ENCODE results near the gene SYNE3.

Gene SYNE3

DNA sequence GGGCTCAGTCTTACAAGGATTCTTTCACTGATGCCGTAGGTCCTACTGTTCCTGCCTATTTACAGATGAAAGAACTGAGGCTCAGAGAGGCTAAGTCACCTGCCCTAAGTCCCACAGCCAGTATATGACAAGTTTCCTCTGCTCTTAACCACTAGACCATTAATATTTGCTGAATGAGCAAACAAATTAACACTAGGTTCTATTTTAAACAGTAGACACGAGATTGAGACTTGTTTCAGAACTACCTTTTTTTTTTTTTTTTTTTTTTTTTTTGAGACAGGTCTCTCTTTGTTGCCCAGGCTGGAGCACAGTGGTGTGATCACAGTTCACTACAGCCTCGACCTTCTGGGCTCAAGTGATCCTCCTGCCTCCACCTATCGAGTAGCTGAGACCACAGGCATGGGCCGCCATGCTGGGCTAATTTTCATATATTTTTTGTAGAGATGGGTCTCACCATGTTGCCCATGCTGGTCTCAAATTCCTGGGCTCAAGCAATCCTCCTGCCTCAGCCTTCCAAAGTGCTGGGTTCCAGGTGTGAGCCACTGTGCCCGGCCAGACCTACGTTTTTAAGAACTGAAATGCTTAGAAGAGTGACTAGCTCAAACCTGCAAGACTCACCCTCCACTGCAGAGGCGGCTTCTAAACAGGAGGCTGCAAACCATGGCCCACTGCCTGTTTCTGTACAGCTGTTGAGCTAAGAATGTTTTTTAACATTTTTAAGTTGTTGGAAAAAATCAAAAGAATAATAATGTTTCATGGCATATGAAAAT, 12.9 kb downstream of the SYNE3 start:
- no peak for DNase-seq

GRCh38 chr14:95502381-95502950, 14.0 kb downstream of the SYNE3 start:
- no peak for DNase-seq

DNA sequence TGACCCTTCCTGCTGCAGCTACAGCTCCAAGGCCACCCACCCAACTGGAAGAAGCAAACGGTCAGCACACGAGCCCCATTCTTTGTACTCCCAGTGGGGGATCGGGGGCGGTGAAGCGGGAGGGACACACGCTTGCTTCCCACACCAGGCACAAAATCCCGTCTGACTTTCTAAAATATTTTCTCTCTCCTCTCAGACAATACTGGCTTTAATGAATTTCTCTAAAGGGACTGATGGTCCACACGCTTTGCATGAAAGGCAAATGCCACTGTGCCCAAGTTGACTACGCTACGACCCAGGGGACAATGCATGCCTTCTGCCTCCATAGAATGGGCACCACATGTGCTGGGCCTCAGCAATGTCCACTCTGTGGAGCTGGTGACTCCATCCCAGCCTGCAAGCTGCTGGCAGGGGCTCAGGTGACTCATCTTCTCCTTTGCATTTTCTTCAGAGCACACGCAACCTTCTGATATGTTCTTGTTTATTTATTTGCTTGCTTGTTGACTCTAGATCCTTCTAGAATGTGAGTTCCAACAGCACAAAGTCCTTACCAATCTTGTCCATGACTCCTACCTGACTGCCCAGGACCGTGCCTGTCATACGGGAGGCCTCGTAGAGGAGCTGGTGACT, 15.6 kb downstream of the SYNE3 start:
- DNase-seq = no peak

DNA sequence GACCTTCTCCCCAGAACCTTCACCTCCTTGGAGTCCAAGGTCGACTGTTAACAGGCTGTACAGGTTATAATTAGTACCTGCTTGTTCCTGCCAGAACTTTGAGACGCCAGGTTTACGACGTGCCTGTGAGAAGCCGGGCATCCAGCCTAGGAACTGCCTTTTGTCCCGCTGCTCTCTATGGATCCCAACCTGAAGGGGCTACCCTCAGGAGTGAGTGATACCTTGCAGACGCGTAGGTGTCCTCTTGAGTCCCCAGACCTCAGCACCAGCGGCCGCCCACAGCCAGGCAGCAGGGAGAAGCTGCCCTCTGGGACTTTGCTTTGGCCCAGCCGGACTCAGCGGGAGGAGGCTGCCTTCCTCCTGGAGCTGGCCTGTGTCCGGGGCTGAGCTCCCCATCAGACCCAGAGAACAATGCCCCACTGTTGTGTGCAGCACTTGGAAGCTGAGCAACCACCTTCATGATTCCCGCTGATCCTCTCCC, 16.2 kb downstream of the SYNE3 start:
- no peak for DNase-seq

DNA sequence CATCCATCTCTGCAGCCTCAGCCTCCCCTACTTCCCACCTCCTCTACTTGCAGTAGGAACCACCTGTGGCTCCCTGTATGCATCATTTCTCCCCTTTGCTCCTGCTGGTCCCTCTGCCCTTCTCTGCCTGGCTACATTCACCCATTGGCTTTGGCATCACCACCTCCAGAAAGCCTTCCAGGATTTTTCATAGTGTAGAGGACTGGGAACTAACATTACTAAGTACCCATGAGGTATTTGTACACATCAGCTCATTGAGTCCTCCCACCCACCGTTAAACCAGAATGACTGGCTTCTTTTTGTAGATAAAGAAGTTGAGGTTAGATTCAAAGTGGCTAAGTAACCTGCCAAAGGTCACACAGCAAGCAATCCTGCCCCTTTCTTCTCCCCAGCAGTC, 17.1 kb downstream of the SYNE3 start:
- no peak for DNase-seq

- no peak for DNase-seq
Observed at GRCh38 chr14:95498622-95499353, 17.7 kb downstream of the SYNE3 start.

DNA sequence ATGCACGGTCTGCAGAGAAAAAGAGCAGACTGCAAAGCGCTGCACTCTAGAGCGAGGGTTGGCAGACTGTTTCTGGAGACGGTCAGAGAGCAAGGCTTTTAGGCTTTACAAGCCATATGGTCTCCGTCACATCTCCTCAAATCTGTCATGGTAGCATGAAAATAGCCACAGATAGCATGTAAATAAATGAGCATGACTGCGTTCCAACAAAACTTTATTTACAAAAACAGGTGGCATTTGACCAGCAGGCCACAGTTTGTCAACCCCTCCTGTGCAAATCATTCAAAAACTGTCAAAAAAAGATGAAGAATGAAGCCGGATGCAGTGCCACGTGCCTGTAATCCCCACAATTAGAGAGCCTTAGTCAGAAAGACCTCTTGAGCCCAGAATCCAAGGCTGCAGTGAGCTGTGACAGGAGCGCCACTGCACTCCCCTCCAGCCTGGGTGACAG, 18.9 kb downstream of the SYNE3 start:
- no peak for DNase-seq

GRCh38 chr14:95496690-95497259, 19.7 kb downstream of the SYNE3 start:
- DNase-seq = no peak

DNA sequence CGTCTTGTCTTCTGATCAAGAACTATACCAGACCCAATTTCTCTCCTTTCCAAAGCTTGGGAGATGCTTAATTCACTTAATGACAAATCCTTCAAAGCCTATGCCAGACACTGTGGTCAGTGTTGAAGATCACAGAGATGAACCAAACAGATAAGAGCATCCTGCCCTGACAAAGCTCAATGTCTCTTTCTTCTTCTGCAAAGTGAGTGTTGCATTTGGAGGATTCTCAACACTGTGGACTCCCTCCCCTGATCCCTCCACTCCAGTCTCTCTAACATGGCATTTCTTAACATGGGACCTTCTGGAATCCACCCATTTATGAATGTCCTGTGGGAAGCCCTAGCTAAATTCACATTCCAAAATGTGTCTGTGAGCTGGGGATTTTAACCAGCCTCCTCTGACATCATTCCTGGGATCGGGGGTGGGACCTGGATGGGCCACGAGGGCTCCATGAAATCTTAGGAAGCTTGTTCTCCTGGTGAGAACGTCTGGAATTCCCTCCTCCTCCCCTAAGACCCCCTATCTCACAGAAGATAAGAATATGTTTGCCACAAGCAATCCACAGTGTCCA, 20.3 kb downstream of the SYNE3 start:
- DNase-seq = no peak

DNA sequence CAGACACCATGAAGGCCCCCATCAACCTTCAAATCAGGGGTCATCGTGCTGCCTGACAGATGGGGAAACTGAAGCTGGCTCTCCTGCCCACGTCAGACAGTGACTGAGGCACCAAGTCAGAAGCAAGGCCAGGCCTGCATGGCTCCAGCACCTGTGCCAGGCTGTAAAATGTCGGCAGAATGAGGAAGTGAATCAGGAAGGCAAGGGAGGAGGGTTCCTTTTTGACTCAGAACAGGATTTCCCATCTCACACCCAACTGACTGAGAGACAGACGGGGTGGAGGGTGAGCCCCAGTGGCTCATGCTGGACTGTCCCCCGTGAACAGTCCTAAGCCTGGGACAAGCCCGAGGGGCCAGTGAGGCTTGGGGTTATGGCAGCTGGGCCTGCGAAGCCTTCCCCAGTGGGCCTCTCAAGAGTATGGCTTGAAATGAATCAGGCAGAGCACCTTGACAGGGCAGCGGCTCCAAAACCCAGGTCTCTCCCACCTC, 20.9 kb downstream of the SYNE3 start:
- DNase-seq = no peak

GRCh38 chr14:95495076-95495475, 21.4 kb downstream of the SYNE3 start:
- DNase-seq = no peak

DNA sequence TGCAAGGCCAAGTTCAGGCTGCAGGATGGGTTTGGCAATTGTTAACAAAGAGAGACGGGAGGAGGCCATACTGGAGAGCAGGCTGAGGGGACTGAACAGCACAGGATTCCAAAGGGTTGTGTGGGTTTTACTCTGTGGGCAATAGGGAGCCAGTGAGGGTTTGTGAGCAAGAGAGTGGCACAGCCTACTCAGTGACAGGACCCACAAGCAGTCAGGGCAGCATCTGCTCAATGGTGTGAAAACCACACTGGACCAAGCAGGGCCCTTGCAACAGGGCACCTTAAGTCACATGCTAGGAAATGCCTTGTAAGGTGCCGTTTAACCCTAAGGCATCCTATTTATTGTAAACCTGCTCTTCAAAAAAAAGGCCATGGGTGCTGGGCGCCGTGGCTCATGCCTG, 22.0 kb downstream of the SYNE3 start:
- DNase-seq = no peak

GRCh38 chr14:95493976-95494375, 22.5 kb downstream of the SYNE3 start:
- DNase-seq = no peak

GRCh38 chr14:95493503-95493902, 22.9 kb downstream of the SYNE3 start:
- no peak for DNase-seq

DNA sequence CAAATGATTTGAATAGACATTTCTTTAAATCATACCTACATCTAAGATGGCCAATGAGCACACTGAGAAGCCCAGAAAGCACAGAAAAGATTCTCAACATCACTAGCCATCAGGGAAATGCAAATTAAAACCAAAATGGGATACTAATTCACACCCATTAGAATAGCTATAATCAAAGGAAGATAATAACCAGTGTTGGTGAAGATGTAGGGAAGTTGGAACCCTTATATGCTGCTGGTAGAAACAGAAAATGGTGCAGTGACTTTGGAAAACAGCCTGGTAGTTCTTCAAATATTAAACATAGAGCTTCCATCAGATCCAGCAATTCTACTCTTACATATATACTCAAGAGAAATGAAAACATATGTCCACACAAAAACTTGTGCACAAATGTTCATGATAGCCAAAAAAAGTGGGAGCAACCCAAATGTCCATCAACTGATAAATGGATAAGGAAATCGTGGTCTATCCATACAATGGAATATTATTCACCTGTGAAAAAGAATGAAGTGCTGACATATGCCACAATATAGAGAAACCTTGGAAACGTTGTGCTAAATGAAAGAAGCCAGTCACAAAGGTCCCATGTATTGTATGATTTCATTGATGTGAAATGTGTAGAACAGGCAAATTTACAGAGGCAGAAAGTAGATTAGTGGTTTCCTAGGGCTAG, 24.4 kb downstream of the SYNE3 start:
- DNase-seq = no peak

- DNase-seq = no peak
Observed at GRCh38 chr14:95490727-95491451, 25.6 kb downstream of the SYNE3 start.

DNA sequence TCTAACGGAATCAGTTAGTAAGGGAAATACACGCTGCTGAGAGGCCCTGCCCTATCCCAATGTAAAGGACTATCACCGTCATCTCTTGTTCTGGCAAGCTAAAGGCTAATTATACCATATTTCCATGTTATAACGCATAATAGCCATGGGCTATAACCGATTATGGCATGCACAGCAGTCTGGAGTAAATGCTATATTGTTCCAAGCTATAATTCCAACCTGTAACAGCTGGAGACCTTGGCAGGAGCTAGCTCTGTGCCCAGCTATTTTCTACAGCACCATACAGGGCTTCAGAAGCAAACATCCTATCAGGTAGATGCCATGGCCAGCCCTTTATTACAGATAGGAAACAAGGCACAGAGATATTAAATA, 26.3 kb downstream of the SYNE3 start:
- no peak for DNase-seq

GRCh38 chr14:95489214-95490137, 27.0 kb downstream of the SYNE3 start:
- no peak for DNase-seq

DNA sequence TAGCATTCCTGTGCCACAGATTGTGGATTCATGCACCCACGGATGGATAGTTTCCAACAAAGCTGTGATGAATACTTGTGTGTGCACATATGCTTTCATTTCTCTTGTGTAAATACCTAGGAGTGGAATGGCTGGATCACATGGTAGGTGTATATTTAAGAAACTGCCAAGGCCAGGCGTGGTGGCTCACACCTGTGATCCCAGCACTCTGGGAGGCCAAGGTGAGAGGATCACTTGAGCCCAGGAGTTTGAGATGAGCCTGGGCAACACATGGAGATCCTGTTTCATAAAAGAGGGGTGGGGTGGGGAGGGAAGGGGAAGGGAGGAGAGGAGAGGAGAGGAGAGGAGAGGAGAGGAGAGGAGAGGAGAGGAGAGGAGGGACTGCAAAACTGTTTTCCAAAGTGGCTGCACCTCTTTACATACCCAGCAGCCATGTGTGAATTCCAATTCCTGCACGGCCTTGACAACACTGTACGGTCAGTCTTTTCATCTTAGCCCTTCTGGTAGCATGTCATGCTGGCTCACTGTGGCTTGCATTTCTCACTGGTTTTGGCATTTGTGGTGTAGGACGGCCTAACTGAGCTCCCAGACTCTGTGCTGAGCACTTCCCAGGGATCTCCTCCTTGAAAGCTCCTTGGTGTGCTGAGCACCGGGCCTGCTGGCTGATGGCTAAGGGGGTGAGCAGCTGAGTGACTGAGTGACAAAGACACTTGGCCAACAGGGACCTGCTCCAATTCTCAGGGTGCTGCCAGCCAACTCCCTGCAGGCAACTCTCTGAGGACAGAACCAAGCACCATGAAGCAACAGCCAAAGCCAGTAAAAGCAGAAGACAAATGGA, 27.9 kb downstream of the SYNE3 start:
- DNase-seq = no peak
